Measurements from ENCODE around the gene CRACR2A.

Gene CRACR2A

DNA sequence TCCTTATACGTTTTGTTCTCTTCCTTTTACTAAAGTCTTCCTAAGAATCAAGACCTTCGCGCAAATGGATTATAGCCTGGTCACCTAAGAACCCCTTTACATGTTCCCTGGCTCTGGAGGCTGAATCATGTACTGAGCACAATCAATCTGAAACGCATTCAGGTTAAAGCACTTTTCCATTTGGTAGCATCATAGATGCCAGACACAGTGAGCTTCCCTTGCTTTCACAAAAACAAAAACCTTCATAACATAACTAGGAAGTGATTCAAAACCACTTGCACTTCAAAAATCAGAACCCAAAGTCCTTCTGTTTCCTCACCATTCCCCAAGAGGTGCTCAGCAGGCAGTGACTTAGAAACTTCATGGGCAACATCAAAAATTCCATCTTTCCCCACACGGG is 105.4 kb downstream of the CRACR2A start:
- no peaks in the 10 kb centered on the region for H3K9me3 ChIP-seq (ENCODE audit: control insufficient read depth, low read length)
- no peak overlapping the region for H3K9ac ChIP-seq (ENCODE audit: low read length)
- no peak overlapping the region for H3K4me3 ChIP-seq (ENCODE audit: low read length)
- H3K27me3 ChIP-seq (ENCODE audit: control insufficient read depth, insufficient read depth, low read length), result no peaks in the 10 kb centered on the region
- peaks cover 18% of the 10 kb centered on the region for H3K36me3 ChIP-seq (ENCODE audit: control insufficient read depth, insufficient read depth, low read length)
- no peaks in the 10 kb centered on the region for H3K4me1 ChIP-seq (ENCODE audit: control insufficient read depth, insufficient read depth, low read length)

DNA sequence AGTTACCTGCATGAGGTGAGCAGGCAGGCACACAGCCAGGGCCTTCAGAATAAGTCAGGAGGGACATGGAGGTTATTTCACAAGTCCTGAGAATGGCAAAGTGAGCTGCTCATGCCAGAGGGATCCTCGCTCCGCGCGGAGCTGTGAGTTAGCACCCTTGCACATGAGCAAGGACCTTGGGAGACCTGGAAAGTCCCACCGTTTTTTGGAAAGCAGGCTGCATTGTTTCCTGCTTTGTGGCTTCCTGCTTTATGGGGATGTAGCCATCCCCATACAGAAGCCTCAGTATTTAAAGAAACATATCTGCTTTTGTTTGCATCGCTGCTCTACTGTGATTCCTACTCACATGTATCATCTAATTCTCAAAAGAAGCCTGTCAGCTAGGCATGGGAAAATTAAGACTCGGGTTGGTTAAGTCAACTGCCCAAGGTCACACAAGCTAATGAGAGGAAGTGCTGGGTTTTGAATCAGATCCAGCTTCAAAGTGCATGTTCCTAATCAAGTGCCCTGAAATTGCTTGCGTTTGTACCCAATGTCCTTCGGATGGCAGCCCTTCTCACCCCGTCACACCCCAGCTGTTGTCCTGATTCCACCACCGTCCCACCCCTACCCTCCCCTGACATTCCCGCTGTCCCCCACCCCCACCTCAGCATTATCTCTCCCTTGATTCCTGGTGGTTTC is 106.2 kb downstream of the CRACR2A start:
- H3K27me3 ChIP-seq (ENCODE audit: control insufficient read depth, insufficient read depth, low read length), result no peaks in the 10 kb centered on the region

DNA sequence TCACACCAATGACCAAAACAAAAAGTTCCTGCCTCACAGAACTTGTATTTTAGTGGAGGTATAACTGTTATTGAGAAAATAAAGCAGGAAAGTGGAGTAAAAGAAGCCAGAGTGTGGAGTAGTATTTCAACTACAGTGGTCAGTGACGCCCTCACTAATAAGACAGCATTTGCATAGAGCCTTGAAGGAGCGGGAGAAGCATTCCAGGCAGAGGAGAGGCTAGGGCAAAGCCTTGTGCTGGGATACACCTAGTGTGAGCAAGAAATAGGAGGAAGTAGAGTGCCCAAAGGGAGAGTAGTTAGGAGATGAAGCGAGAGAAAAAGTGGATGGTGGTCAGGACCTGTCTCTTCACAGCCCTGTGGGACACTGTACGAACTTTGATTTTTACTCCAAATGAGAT is 107.8 kb downstream of the CRACR2A start:
- Histone ChIP-seq H3K36me3 (ENCODE audit: control insufficient read depth, insufficient read depth, low read length) (peaks cover 18% of the 10 kb centered on the region), H3K9me3 (ENCODE audit: control insufficient read depth, low read length) (no peaks in the 10 kb centered on the region), H3K9ac (ENCODE audit: low read length) (no peak overlapping the region), H3K4me3 (ENCODE audit: low read length) (no peak overlapping the region), H3K27me3 (ENCODE audit: control insufficient read depth, insufficient read depth, low read length) (no peaks in the 10 kb centered on the region), H3K4me1 (ENCODE audit: control insufficient read depth, insufficient read depth, low read length) (no peaks in the 10 kb centered on the region)

More for the DNA sequence above, 106.2 kb downstream of the CRACR2A start:
- no peak overlapping the region for H3K4me3 ChIP-seq (ENCODE audit: low read length)
- no peaks in the 10 kb centered on the region for H3K4me1 ChIP-seq (ENCODE audit: control insufficient read depth, insufficient read depth, low read length)
- no peaks in the 10 kb centered on the region for H3K9me3 ChIP-seq (ENCODE audit: control insufficient read depth, low read length)
- H3K36me3 ChIP-seq (ENCODE audit: control insufficient read depth, insufficient read depth, low read length), result peaks cover 18% of the 10 kb centered on the region
- no peak overlapping the region for H3K9ac ChIP-seq (ENCODE audit: low read length)

DNA sequence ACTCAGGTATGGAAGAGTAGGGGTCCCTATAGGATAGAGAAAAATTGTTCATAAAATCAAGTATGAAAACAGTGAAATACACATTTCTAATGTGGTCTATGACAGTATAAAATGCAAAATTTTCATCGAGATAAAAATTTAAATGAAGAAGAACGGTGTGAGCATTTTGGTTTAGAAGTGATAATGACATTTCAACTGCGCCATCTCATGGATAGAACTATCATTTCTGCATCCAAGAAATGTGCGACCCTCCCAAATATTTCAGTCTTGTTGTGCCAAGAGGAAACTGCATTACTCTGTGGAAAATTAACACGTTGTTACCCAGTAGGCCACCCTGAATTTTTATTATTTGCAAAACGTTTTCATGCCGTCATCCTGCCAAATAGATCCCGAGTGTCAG is 108.8 kb downstream of the CRACR2A start:
- peaks cover 14% of the 10 kb centered on the region for H3K36me3 ChIP-seq (ENCODE audit: control insufficient read depth, insufficient read depth, low read length)
- H3K9me3 ChIP-seq (ENCODE audit: control insufficient read depth, low read length), result no peaks in the 10 kb centered on the region
- H3K4me1 ChIP-seq (ENCODE audit: control insufficient read depth, insufficient read depth, low read length), result no peaks in the 10 kb centered on the region
- H3K9ac ChIP-seq (ENCODE audit: low read length), result no peak overlapping the region
- no peaks in the 10 kb centered on the region for H3K27me3 ChIP-seq (ENCODE audit: control insufficient read depth, insufficient read depth, low read length)
- H3K4me3 ChIP-seq (ENCODE audit: low read length), result no peak overlapping the region

DNA sequence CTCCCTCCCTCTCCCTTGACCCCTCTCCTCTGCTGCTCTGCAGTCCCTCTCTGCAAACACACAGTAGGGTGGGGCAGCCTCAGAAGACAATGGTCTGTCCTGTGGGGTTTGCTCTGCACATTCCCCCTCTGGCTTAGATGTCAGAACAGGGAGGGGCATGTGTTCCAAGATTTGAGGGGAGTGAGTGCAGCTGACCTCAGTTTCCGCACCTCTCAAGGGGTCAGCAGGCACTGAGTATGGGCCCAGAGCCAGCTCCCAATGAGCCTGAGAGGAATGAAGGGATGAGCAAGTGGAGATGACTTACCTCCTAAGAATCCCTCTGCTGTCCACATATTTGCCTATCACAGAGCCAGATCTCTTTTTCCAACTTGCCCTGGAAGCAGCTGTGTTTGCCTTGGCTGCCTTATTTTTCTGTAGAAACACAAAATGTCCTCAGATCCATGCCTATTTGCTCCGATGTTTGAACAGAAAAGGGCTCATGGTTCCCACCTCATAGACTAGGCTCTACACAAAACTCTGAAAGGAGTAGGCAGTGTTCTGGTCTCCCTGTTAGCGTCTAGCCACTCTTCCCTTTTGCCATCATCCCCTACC is 111.4 kb downstream of the CRACR2A start:
- H3K36me3 ChIP-seq (ENCODE audit: control insufficient read depth, insufficient read depth, low read length), result no peaks in the 10 kb centered on the region
- no peak overlapping the region for H3K9ac ChIP-seq (ENCODE audit: low read length)
- H3K27me3 ChIP-seq (ENCODE audit: control insufficient read depth, insufficient read depth, low read length), result no peaks in the 10 kb centered on the region
- H3K4me3 ChIP-seq (ENCODE audit: low read length), result no peak overlapping the region
- no peaks in the 10 kb centered on the region for H3K4me1 ChIP-seq (ENCODE audit: control insufficient read depth, insufficient read depth, low read length)
- H3K9me3 ChIP-seq (ENCODE audit: control insufficient read depth, low read length), result no peaks in the 10 kb centered on the region

DNA sequence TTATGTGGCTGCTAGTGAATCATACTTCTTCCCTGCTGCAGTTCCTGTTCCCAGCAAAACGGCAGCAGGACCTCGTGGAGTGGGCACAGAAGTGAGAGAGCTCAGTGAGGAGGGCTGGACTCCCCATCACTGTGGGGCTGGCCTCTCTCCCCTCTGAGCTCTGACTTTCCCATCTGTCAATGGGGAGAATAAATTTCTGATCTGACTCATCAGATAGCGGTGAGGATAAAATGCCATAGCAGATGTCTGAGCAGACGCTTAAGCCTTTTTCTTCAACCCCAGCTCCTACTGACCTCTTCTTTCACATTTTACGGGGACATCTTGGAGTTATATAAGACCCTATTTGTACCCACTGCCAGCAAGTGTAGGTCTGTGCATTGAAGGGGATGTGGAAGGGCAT is 116.6 kb downstream of the CRACR2A start:
- no peaks in the 10 kb centered on the region for H3K36me3 ChIP-seq (ENCODE audit: control insufficient read depth, insufficient read depth, low read length)
- no peaks in the 10 kb centered on the region for H3K27me3 ChIP-seq (ENCODE audit: control insufficient read depth, insufficient read depth, low read length)
- no peak overlapping the region for H3K4me3 ChIP-seq (ENCODE audit: low read length)
- no peaks in the 10 kb centered on the region for H3K4me1 ChIP-seq (ENCODE audit: control insufficient read depth, insufficient read depth, low read length)
- H3K9ac ChIP-seq (ENCODE audit: low read length), result no peak overlapping the region
- H3K9me3 ChIP-seq (ENCODE audit: control insufficient read depth, low read length), result no peaks in the 10 kb centered on the region

DNA sequence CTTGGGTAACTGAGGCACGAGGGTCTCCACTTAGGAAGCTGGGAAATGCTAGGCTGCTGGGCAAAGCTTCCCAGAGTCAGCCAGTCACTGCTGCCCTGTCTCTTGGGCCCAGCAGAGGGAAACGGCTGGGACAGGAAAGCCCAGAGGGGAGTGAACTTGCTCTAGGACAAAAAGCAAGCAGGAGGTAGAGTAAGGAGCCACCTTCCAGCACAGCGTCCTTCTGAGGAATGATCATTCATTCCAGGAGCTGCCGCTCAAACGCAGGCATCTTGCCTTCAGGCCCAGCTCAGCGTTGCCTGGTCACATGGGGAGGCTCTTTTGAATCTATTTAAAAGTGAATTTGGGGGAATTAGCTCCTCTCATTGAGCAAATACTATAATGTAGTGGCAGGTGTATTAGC is 118.6 kb downstream of the CRACR2A start:
- no peak overlapping the region for H3K9ac ChIP-seq (ENCODE audit: low read length)
- no peaks in the 10 kb centered on the region for H3K36me3 ChIP-seq (ENCODE audit: control insufficient read depth, insufficient read depth, low read length)
- no peaks in the 10 kb centered on the region for H3K4me1 ChIP-seq (ENCODE audit: control insufficient read depth, insufficient read depth, low read length)
- H3K9me3 ChIP-seq (ENCODE audit: control insufficient read depth, low read length), result no peaks in the 10 kb centered on the region
- H3K4me3 ChIP-seq (ENCODE audit: low read length), result no peak overlapping the region
- H3K27me3 ChIP-seq (ENCODE audit: control insufficient read depth, insufficient read depth, low read length), result no peaks in the 10 kb centered on the region

DNA sequence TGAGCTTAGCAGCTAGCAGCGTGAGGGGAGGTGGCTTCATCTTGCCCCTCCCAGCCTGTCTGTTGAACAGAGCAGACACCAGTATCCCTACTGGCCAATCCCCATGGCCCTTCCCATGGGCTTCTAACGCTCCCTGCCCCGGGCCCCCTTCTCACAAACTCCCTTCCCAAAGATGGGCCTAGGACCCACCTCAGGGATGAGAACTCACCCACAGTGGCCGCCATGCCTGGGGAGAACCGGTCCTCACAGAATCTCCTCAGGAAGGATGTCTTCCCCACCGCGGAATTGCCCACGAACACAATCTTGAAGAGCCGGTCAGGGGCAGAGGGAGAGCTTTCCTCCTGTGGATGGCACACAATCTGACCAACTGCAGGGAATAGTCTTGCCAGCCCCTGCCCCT is 119.5 kb downstream of the CRACR2A start:
- Histone ChIP-seq H3K36me3 (ENCODE audit: control insufficient read depth, insufficient read depth, low read length) (no peaks in the 10 kb centered on the region), H3K9me3 (ENCODE audit: control insufficient read depth, low read length) (no peaks in the 10 kb centered on the region), H3K9ac (ENCODE audit: low read length) (no peak overlapping the region), H3K27me3 (ENCODE audit: control insufficient read depth, insufficient read depth, low read length) (no peaks in the 10 kb centered on the region), H3K4me1 (ENCODE audit: control insufficient read depth, insufficient read depth, low read length) (no peaks in the 10 kb centered on the region), H3K4me3 (ENCODE audit: low read length) (no peak overlapping the region)

DNA sequence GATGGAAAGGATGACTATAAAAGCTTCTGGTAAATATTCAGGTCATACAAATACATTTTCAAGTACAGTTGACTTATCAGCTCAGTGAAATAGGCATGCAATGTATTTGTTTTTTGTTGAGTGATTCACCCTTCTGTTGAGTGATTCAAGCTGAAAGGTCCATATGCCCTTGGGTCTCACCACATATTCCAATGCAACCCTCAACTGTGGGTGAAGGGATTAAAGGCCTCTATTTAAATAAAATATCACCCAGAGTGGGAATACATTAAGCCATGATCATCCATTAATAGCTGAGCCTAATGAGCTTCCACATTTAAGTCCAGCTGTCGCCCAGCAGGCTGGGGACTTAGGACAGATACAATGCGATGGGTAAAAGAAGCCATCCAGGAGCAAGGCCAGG is 120.2 kb downstream of the CRACR2A start:
- Histone ChIP-seq H3K9me3 (ENCODE audit: control insufficient read depth, low read length) (no peaks in the 10 kb centered on the region), H3K9ac (ENCODE audit: low read length) (no peak overlapping the region), H3K27me3 (ENCODE audit: control insufficient read depth, insufficient read depth, low read length) (no peaks in the 10 kb centered on the region), H3K4me3 (ENCODE audit: low read length) (no peak overlapping the region), H3K4me1 (ENCODE audit: control insufficient read depth, insufficient read depth, low read length) (no peaks in the 10 kb centered on the region), H3K36me3 (ENCODE audit: control insufficient read depth, insufficient read depth, low read length) (no peaks in the 10 kb centered on the region)

DNA sequence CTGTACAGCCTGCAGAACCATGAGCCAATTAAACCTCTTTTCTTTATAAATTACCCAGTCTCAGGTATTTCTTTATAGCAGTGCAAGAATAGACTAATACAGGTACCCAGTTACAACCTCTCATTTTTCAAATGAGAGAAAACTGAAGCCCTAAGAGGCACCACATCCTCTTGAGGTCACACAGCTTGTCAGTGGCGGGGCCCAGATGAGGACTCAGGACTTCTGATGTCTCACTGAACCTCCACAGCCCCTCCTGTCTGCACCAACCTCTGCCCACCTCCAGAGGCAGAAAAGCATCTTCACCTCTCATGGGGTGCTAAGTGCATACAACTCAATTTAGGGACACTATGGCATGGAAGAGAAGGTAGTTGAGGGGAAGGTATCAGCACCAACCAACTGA is 120.7 kb downstream of the CRACR2A start:
- no peaks in the 10 kb centered on the region for H3K36me3 ChIP-seq (ENCODE audit: control insufficient read depth, insufficient read depth, low read length)
- no peaks in the 10 kb centered on the region for H3K9me3 ChIP-seq (ENCODE audit: control insufficient read depth, low read length)
- H3K4me3 ChIP-seq (ENCODE audit: low read length), result no peak overlapping the region
- no peaks in the 10 kb centered on the region for H3K4me1 ChIP-seq (ENCODE audit: control insufficient read depth, insufficient read depth, low read length)
- no peak overlapping the region for H3K9ac ChIP-seq (ENCODE audit: low read length)
- no peaks in the 10 kb centered on the region for H3K27me3 ChIP-seq (ENCODE audit: control insufficient read depth, insufficient read depth, low read length)

DNA sequence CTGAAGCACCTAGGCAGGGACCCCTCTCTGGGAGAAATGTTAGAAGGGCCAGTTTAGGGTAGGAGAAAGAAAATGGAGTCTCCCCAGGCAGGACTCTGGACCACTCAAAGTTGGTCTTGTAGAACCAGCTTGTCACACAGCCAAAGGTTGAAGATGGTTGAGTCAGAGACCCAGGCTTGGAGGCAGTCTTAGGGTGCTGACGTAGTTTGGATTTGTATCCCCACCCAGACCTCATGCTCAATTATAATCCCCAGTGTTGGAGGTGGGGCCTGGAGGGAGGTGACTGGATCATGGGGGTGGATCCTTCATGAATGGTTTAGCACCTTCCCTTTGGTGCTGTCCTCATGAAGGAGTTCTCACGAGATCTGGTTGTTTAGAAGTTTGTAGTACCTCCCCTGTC is 121.2 kb downstream of the CRACR2A start:
- H3K9me3 ChIP-seq (ENCODE audit: control insufficient read depth, low read length), result no peaks in the 10 kb centered on the region
- no peak overlapping the region for H3K9ac ChIP-seq (ENCODE audit: low read length)
- no peaks in the 10 kb centered on the region for H3K4me1 ChIP-seq (ENCODE audit: control insufficient read depth, insufficient read depth, low read length)
- H3K36me3 ChIP-seq (ENCODE audit: control insufficient read depth, insufficient read depth, low read length), result no peaks in the 10 kb centered on the region
- no peak overlapping the region for H3K4me3 ChIP-seq (ENCODE audit: low read length)
- H3K27me3 ChIP-seq (ENCODE audit: control insufficient read depth, insufficient read depth, low read length), result no peaks in the 10 kb centered on the region

DNA sequence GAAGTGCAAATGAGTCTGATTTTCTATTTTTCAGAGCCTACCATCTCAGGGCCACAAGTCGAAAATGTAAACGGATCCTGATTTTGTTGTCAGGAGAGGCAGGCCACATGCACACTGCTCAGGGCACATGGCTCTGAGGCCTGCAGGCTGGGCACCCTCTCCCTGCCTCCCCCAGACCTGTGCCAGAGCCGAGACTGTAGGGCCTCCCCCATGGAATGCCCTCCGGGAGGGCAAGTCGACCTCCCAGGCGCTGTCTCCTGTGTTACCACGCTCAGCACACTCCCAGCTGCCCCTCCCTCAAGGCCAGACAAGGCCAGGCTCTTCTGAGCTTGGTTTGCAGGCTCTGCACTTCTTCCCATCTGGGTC is 121.7 kb downstream of the CRACR2A start:
- H3K36me3 ChIP-seq (ENCODE audit: control insufficient read depth, insufficient read depth, low read length), result no peaks in the 10 kb centered on the region
- no peak overlapping the region for H3K4me3 ChIP-seq (ENCODE audit: low read length)
- H3K27me3 ChIP-seq (ENCODE audit: control insufficient read depth, insufficient read depth, low read length), result no peaks in the 10 kb centered on the region
- H3K9me3 ChIP-seq (ENCODE audit: control insufficient read depth, low read length), result no peaks in the 10 kb centered on the region
- no peaks in the 10 kb centered on the region for H3K4me1 ChIP-seq (ENCODE audit: control insufficient read depth, insufficient read depth, low read length)
- H3K9ac ChIP-seq (ENCODE audit: low read length), result no peak overlapping the region
